ENCODE data around the gene CCDC158. TPM values are rescaled to one million over a fixed set of nuclear protein-coding genes. Genes with fewer than 3 reads are reported as not detected.

CCDC158 gene
- total and polyA plus RNA-seq, 2 of the 8 experiments (the other 6 are each of a cell fraction or from before 2014, with no cell fraction given) = not detected

DNA sequence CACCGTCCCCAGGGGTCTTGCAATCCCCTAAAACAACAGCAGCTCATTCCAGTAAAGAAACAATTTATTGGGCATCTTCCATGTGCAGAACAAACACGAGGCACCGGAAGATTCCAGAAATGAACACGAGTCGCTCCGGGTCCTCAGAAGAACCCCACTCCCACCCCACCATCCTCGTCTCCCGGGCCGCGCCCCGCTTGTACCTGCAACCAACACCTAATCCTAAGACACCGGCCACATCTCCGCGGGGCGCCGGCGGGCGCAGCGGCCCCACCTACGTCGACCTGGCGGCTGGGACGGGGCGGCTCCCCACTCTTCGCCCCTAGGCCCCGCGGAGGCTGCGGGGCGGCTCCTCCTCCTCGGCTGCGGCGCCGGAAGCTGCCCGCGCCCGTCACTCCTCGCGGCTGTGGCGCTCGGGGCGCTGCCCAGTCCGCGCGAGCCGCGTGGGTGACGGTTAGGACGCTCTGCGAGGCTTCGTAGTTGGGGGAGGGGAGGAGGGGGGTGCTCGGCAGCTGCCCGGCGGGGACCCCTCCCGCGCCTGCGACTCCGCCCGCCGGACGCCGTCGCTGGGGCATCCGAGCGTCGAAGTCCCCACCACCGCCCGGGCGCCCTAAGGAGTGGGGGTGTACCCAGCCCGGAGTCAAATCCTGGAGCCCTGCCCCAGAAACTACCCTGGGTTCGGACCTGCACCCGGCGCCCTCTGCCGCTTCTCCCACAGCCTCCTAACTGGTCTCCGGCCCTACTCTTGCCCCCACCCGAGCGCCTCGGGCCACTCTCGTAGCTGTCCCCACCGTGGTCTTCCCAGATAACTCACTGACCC is at the start of gene CCDC158 (continued):
- TF ChIP-seq, protein P1, sequence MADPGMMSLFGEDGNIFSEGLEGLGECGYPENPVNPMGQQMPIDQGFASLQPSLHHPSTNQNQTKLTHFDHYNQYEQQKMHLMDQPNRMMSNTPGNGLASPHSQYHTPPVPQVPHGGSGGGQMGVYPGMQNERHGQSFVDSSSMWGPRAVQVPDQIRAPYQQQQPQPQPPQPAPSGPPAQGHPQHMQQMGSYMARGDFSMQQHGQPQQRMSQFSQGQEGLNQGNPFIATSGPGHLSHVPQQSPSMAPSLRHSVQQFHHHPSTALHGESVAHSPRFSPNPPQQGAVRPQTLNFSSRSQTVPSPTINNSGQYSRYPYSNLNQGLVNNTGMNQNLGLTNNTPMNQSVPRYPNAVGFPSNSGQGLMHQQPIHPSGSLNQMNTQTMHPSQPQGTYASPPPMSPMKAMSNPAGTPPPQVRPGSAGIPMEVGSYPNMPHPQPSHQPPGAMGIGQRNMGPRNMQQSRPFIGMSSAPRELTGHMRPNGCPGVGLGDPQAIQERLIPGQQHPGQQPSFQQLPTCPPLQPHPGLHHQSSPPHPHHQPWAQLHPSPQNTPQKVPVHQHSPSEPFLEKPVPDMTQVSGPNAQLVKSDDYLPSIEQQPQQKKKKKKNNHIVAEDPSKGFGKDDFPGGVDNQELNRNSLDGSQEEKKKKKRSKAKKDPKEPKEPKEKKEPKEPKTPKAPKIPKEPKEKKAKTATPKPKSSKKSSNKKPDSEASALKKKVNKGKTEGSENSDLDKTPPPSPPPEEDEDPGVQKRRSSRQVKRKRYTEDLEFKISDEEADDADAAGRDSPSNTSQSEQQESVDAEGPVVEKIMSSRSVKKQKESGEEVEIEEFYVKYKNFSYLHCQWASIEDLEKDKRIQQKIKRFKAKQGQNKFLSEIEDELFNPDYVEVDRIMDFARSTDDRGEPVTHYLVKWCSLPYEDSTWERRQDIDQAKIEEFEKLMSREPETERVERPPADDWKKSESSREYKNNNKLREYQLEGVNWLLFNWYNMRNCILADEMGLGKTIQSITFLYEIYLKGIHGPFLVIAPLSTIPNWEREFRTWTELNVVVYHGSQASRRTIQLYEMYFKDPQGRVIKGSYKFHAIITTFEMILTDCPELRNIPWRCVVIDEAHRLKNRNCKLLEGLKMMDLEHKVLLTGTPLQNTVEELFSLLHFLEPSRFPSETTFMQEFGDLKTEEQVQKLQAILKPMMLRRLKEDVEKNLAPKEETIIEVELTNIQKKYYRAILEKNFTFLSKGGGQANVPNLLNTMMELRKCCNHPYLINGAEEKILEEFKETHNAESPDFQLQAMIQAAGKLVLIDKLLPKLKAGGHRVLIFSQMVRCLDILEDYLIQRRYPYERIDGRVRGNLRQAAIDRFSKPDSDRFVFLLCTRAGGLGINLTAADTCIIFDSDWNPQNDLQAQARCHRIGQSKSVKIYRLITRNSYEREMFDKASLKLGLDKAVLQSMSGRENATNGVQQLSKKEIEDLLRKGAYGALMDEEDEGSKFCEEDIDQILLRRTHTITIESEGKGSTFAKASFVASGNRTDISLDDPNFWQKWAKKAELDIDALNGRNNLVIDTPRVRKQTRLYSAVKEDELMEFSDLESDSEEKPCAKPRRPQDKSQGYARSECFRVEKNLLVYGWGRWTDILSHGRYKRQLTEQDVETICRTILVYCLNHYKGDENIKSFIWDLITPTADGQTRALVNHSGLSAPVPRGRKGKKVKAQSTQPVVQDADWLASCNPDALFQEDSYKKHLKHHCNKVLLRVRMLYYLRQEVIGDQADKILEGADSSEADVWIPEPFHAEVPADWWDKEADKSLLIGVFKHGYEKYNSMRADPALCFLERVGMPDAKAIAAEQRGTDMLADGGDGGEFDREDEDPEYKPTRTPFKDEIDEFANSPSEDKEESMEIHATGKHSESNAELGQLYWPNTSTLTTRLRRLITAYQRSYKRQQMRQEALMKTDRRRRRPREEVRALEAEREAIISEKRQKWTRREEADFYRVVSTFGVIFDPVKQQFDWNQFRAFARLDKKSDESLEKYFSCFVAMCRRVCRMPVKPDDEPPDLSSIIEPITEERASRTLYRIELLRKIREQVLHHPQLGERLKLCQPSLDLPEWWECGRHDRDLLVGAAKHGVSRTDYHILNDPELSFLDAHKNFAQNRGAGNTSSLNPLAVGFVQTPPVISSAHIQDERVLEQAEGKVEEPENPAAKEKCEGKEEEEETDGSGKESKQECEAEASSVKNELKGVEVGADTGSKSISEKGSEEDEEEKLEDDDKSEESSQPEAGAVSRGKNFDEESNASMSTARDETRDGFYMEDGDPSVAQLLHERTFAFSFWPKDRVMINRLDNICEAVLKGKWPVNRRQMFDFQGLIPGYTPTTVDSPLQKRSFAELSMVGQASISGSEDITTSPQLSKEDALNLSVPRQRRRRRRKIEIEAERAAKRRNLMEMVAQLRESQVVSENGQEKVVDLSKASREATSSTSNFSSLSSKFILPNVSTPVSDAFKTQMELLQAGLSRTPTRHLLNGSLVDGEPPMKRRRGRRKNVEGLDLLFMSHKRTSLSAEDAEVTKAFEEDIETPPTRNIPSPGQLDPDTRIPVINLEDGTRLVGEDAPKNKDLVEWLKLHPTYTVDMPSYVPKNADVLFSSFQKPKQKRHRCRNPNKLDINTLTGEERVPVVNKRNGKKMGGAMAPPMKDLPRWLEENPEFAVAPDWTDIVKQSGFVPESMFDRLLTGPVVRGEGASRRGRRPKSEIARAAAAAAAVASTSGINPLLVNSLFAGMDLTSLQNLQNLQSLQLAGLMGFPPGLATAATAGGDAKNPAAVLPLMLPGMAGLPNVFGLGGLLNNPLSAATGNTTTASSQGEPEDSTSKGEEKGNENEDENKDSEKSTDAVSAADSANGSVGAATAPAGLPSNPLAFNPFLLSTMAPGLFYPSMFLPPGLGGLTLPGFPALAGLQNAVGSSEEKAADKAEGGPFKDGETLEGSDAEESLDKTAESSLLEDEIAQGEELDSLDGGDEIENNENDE (IDR thresholded peaks at IDR 0.05; ENCODE audit: insufficient replicate concordance, low read length) = no peak
- TF ChIP-seq, protein P2, sequence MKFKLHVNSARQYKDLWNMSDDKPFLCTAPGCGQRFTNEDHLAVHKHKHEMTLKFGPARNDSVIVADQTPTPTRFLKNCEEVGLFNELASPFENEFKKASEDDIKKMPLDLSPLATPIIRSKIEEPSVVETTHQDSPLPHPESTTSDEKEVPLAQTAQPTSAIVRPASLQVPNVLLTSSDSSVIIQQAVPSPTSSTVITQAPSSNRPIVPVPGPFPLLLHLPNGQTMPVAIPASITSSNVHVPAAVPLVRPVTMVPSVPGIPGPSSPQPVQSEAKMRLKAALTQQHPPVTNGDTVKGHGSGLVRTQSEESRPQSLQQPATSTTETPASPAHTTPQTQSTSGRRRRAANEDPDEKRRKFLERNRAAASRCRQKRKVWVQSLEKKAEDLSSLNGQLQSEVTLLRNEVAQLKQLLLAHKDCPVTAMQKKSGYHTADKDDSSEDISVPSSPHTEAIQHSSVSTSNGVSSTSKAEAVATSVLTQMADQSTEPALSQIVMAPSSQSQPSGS (IDR thresholded peaks at IDR 0.05; ENCODE audit: low read length) = no peak
- TF ChIP-seq SP4 (IDR thresholded peaks at IDR 0.05; ENCODE audit: low read length) = no peak

All from H1 (cell line).